PC-3 (cell line): ENCODE measurements around the gene PRDM11.

Experiments used
- CTCF ChIP-seq: fragments of 300-600 bp; sonication (generic); conservative IDR thresholded peaks from 2 replicates; pipeline ENCODE4 v1.5.1; 2017; ENCODE audit warnings: antibody characterized with exemption, low read depth, mild to moderate bottlenecking, low read length
- EZH2 ChIP-seq: fragments of 300-600 bp; sonication (generic); IDR thresholded peaks from one replicate; pipeline ENCODE4 v1.6.1; 2017; ENCODE audit warnings: antibody characterized with exemption, mild to moderate bottlenecking, low read length; ENCODE audit not compliant: unreplicated experiment
- EZH2phosphoT487 ChIP-seq: fragments of 300-600 bp; sonication (generic); IDR thresholded peaks from 2 replicates; pipeline ENCODE4 v1.6.1; 2018; ENCODE audit warnings: mild to moderate bottlenecking, antibody characterized with exemption, low read length, borderline replicate concordance

GRCh38 chr11:45178890-45179671 lies 32.6 kb downstream of the PRDM11 start:
- TF ChIP-seq CTCF (no peak), EZH2phosphoT487 (no peak), EZH2 (no peak)
